Upper lobe of left lung (tissue), 6 donors: ENCODE measurements around the gene DCAF6. TPM values are rescaled to one million over a fixed set of nuclear protein-coding genes. Genes with fewer than 3 reads are reported as not detected.

ENCODE experiments used
- ATAC-seq, 2 donors: fragments of 200-7000 bp; cut with Tn5 transposase; one replicate each; pipeline ENCODE4 v1.9.1; 2022; ENCODE audit warnings: mild to moderate bottlenecking in 2 of 2, moderate library complexity in 2 of 2; ENCODE audit not compliant: low FRiP score in 2 of 2
- DNase-seq, 2 donors: peaks; one replicate each; pipeline ENCODE4 v3.0.0-alpha.2; 2019 to 2020
- H3K27ac ChIP-seq, 4 donors: fragments of 200-600 bp; sonication (generic); one replicate each; pipeline ENCODE4 v1.5.1; 2016 to 2019
- H3K27me3 ChIP-seq, 4 donors: fragments of 200-600 bp; sonication (generic); one replicate each; pipeline ENCODE4 v1.5.1; 2017 to 2019
- H3K36me3 ChIP-seq, 4 donors: fragments of 200-600 bp; sonication (generic); one replicate each; pipeline ENCODE4 v1.5.1; 2016 to 2019
- H3K4me1 ChIP-seq, 4 donors: fragments of 200-600 bp; sonication (generic); one replicate each; pipeline ENCODE4 v1.5.1; 2018 to 2019
- H3K4me3 ChIP-seq, 4 donors: fragments of 200-600 bp; sonication (generic); one replicate each; pipeline ENCODE4 v1.5.1; 2017 to 2019; ENCODE audit warnings: mild to moderate bottlenecking in 2 of 4, moderate library complexity in 1 of 4
- H3K9me3 ChIP-seq, 4 donors: fragments of 200-600 bp; sonication (generic); one replicate each; pipeline ENCODE4 v1.5.1; 2018 to 2019
- CTCF ChIP-seq, 6 experiments: fragments of 450-650 bp in 4 of 6; fragments of 200-600 bp in 2 of 6; sonication (generic) in 2 of 6; IDR thresholded peaks; one replicate each; pipeline ENCODE4 v1.5.1; 2016 to 2019; ENCODE audit warnings: antibody characterized with exemption in 6 of 6
- EP300 ChIP-seq, 4 donors: sonication (generic); formaldehyde crosslinking; IDR thresholded peaks; one replicate each; pipeline ENCODE4 v1.5.1; 2017; ENCODE audit warnings: antibody characterized with exemption in 4 of 4, control low read depth in 2 of 4
- POLR2A ChIP-seq, 4 donors: fragments of 450-650 bp; IDR thresholded peaks; one replicate each; pipeline ENCODE4 v1.5.1; 2016 to 2017; ENCODE audit warnings: antibody characterized with exemption in 4 of 4, mild to moderate bottlenecking in 2 of 4
- POLR2AphosphoS5 ChIP-seq, 2 donors: sonication (generic); formaldehyde crosslinking; IDR thresholded peaks; one replicate each; pipeline ENCODE4 v1.5.1; 2017; ENCODE audit warnings: antibody characterized with exemption in 2 of 2
- WGBS, 2 donors: methylation state at CpG; one replicate each; pipeline ENCODE4 v1.1.5; 2017 to 2018; 5-methylcytosine and 5-hydroxymethylcytosine counted together
- total RNA-seq, 6 donors: library from RNA; depleted of rRNA in 4 of 6; stranded (reverse); fragments of >200 nt in 4 of 6; gene quantifications; one replicate each; pipeline versions ENCODE4 v1.1.0 to v1.2.1, GENCODE V29; 2016 to 2021
- donor health status: DM: no; HTN: no; CAD: no; lungs with moderate emphysema.
- donor health status: DM: no; HTN: yes; CAD: no; lungs with severe emphysema.

The DCAF6 gene
- total RNA-seq, 6 donors from 2014 or later = 37.5 to 110 (median 55.5) TPM

DNA sequence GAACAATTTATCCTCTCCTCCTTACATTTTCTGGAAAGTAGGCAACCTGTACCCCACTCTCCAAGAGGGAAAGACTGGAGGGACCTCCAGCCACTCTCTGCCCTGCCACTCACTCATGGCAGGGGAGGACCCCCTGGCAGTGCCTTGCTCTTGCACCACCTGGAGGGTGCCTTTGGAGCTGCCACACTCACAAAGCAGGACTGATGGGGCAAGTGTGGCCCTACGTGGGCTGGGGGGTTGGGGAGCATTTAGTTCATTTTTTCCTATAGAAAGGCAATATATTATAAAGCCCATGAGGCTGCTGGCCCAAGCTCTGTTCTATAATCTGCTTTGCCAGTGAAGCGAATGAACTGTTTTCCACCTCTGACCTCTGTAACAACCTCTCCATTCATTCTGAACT lies 150.0 kb downstream of the DCAF6 start:
- Histone ChIP-seq H3K4me3 (no peak overlapping the region), H3K9me3 (no peaks in the 10 kb centered on the region), H3K27ac (peak overlapping the region in 1 of 4 donors; percentile 32), H3K27me3 (no peaks in the 10 kb centered on the region), H3K4me1 (peaks cover 7 to 12% (median 10%) of the 10 kb centered on the region in 4 donors), H3K36me3 (peaks cover 0 to 19% (median 0%) of the 10 kb centered on the region in 4 donors)
- WGBS, 2 donors = 93 to 100% methylated on average over 2 of the region's 2 CpGs
- TF ChIP-seq EP300 (IDR thresholded peaks at IDR 0.05) = no peak
- no peak for TF ChIP-seq POLR2AphosphoS5 (IDR thresholded peaks at IDR 0.05)
- no peak for TF ChIP-seq POLR2A (IDR thresholded peaks at IDR 0.05)
- no peak for TF ChIP-seq CTCF (IDR thresholded peaks at IDR 0.05)
- ATAC-seq (no peak), DNase-seq (no peak)

- DNase-seq (no peak), ATAC-seq (no peak)
- no peak overlapping the region for H3K4me3 ChIP-seq
- peaks cover 4 to 8% (median 5%) of the 10 kb centered on the region in 4 donors for H3K4me1 ChIP-seq
- 90 to 93% methylated on average over 10 of the region's 10 CpGs for WGBS, 2 donors
- peaks cover 0 to 19% (median 0%) of the 10 kb centered on the region in 4 donors for H3K36me3 ChIP-seq
- no peaks in the 10 kb centered on the region for H3K9me3 ChIP-seq
- H3K27me3 ChIP-seq = no peaks in the 10 kb centered on the region
- H3K27ac ChIP-seq = no peak overlapping the region
- TF ChIP-seq POLR2A (IDR thresholded peaks at IDR 0.05) (no peak), CTCF (IDR thresholded peaks at IDR 0.05) (no peak), POLR2AphosphoS5 (IDR thresholded peaks at IDR 0.05) (no peak), EP300 (IDR thresholded peaks at IDR 0.05) (no peak)
Measured at GRCh38 chr1:168087696-168088095, 151.2 kb downstream of the DCAF6 start.

- Histone ChIP-seq H3K4me3 (no peak overlapping the region), H3K9me3 (no peaks in the 10 kb centered on the region), H3K36me3 (peaks cover 0 to 17% (median 0%) of the 10 kb centered on the region in 4 donors), H3K4me1 (peaks cover 4 to 8% (median 5%) of the 10 kb centered on the region in 4 donors), H3K27ac (no peak overlapping the region), H3K27me3 (no peaks in the 10 kb centered on the region)
- DNase-seq (no peak), ATAC-seq (no peak)
- no peak for TF ChIP-seq CTCF (IDR thresholded peaks at IDR 0.05)
- no peak for TF ChIP-seq EP300 (IDR thresholded peaks at IDR 0.05)
- no peak for TF ChIP-seq POLR2A (IDR thresholded peaks at IDR 0.05)
- TF ChIP-seq POLR2AphosphoS5 (IDR thresholded peaks at IDR 0.05) = no peak
- WGBS, 2 donors = 93 to 94% methylated on average over 14 of the region's 14 CpGs
Measured at GRCh38 chr1:168088511-168089325, 152.2 kb downstream of the DCAF6 start.

- Histone ChIP-seq H3K27ac (no peak overlapping the region), H3K4me3 (no peak overlapping the region), H3K27me3 (no peaks in the 10 kb centered on the region), H3K4me1 (peaks cover 4 to 8% (median 5%) of the 10 kb centered on the region in 4 donors), H3K36me3 (peaks cover 0 to 12% (median 0%) of the 10 kb centered on the region in 4 donors), H3K9me3 (no peaks in the 10 kb centered on the region)
- 93% methylated on average over 8 to 12 of the region's 13 CpGs for WGBS, 2 donors
- no peak for TF ChIP-seq EP300 (IDR thresholded peaks at IDR 0.05)
- DNase-seq = no peak
- ATAC-seq = no peak
Measured at GRCh38 chr1:168089326-168089978, 153.0 kb downstream of the DCAF6 start.

DNA sequence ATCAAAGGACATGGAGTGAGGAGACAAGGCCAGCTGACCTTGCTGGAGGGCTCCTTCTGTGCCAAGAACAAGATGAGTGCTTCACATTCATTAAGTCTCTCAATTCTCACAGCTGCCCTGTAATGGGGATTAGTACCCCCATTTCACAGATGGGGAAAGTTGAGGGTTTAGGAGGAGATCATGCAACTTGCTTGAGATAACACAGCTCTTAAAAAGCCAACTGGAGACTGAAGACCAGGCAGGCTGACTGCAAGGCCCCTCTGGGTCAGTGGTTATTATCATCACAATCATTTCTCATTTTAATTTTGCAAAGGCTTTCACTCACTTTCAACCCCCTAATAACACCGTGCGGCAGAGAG lies 153.5 kb downstream of the DCAF6 start:
- TF ChIP-seq CTCF (IDR thresholded peaks at IDR 0.05) (no peak), EP300 (IDR thresholded peaks at IDR 0.05) (no peak), POLR2A (IDR thresholded peaks at IDR 0.05) (no peak), POLR2AphosphoS5 (IDR thresholded peaks at IDR 0.05) (no peak)
- H3K36me3 ChIP-seq = peaks cover 0 to 12% (median 0%) of the 10 kb centered on the region in 4 donors
- H3K9me3 ChIP-seq = no peaks in the 10 kb centered on the region
- WGBS, 2 donors = 89 to 93% methylated on average over 2 of the region's 2 CpGs
- ATAC-seq = no peak
- no peaks in the 10 kb centered on the region for H3K27me3 ChIP-seq
- H3K4me1 ChIP-seq = peaks cover 1 to 5% (median 2%) of the 10 kb centered on the region in 4 donors
- no peak overlapping the region for H3K27ac ChIP-seq
- H3K4me3 ChIP-seq = no peak overlapping the region
- DNase-seq = no peak
